Inflammatory macrophage (primary cell): Measurements from ENCODE around the gene CDK19.

Source experiments
- DNase-seq, 2 donors: peaks; one replicate each; pipeline ENCODE4 v3.0.0-alpha.2; 2020 to 2022

Gene CDK19

GRCh38 chr6:110658631-110659211 lies 156.5 kb downstream of the CDK19 start:
- DNase-seq = no peak

DNA sequence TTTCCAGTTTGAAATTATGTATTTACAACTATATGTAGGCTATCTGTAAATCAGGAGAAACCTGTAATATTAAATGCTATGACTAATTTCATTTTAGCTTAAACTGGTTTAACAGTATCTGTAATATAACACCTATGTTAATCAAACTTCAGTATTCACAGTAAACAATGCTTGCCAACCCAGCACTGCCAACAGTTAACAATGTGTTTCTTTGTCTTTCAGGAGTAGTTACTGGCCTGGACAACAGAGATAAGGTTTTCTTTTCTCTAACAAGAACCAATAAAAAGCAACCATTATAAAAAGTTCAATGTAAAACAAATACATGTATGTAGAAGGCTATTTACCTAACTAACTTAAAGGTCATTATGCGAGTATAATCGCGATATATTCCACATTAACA lies 158.8 kb downstream of the CDK19 start:
- DNase-seq = no peak

DNA sequence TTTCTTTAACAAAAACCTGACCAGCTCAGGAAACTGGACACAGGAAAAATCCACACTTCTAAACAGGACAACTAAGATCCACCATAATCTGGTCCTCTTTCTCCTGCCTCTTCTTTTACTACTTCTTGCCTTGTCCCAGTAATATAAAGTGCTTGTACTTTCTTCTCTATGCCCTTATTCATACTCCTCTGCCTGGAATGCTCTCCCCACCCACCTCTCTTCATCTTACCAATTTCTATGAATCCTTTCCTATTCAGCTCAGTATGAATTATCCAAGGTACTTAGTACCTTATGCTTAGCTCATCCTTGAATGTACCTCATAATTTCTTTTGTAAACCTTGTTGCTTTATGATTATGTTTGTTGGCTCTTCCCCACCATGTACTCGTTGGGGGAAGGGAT lies 159.4 kb downstream of the CDK19 start:
- DNase-seq = no peak

DNA sequence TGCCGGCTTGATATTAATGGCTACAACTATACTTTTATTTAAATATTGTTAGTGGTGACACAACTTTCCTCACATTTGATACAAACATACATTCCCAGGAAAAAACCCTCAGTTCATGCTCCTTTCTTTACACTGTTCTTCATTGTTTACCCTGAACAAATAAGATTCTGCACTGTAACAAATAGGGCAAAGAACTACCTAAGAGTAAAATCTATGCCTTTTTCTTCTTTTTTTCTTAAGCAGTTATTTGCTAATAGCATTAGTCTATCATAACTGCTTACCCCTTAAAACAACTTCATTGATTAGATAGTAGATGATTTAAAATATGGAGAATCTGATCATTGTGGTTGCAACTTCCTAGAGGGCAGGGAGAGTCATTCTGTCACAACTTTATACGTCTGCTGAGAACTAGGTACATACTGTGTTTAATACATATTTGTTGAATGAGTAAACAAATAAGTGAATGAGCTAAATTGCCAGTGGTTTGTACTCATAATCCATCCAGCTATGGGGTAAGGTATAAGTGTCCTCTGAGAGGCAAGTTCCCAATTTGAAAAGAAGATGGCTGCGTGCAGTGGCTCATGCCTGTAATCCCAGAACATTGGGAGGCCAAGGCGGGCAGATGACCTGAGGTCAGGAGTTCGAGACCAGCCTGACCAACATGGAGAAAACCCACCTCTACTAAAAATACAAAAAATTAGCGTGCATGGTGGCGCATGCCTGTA lies 161.0 kb downstream of the CDK19 start:
- no peak for DNase-seq

GRCh38 chr6:110653381-110653780 lies 161.9 kb downstream of the CDK19 start:
- DNase-seq = no peak

GRCh38 chr6:110652520-110652919 lies 162.7 kb downstream of the CDK19 start:
- DNase-seq = no peak

- DNase-seq = no peak
These were observed 164.5 kb downstream of the CDK19 start for GRCh38 chr6:110650755-110651154.

- no peak for DNase-seq
These were observed 165.6 kb downstream of the CDK19 start for GRCh38 chr6:110649704-110650103.

DNA sequence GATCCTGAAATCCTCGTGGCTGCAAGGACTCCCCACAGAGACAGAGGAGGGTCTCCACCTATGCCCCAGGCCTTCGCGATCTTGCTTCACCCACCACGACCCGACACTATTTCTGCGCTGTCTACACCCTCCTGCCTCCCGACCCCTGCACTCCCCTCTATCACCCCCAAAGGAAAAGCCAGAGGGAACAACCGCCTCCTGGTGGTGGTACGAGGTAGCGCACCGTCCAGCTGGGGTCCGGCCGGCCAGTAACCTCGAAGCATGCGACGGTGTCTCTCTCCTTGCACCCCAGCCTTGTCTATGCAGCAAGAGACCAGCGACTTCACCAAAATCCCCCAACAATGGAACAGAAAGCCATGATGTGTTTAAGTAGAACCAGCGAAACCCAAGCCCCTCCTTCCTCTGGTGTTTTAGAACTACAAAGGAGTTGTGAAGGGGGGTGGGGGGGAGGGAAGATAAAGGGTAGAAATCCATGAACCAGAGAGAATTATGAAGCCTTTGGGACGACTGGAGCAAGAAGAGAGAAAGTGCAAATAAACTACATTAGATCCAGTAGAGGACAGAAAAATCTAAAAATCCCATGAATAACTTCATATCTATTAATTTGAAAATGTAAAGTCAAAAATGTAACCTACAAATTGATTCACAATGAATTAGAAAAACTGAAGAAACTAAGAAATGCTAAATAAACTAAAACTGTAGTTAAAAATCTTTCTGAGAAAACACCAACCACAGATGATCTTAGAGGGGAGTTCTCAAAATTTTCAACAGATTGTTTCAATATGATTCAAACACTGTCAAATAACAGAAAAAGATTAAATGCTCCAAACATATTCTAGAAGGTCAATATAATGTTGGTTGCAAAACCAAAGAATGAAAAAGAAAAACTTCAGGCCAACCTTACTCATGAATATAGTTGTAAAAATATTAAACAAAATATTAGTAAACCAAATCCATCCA lies 168.0 kb downstream of the CDK19 start:
- DNase-seq = no peak

GRCh38 chr6:110646419-110646698 lies 168.9 kb downstream of the CDK19 start:
- DNase-seq = no peak

- no peak for DNase-seq
These were observed 169.4 kb downstream of the CDK19 start for GRCh38 chr6:110645685-110646418.

DNA sequence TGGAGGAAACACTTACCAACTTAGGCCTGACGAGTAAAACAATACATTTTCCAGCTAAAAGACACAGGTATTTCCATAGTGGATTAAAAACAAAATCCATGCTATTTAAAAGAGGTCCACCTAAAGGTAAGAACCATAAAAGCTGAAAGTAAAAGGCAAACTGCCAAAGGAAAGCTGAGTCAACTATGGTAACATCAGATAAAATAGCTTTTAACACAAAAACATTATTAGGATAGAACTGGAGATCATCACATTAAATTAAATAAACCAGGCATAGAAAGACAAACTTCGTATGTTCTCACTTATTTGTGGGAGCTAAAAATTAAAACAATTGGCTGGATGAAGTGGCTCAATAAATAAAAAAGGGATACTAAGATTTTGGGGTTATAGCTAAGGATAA lies 172.1 kb downstream of the CDK19 start:
- no peak for DNase-seq

DNA sequence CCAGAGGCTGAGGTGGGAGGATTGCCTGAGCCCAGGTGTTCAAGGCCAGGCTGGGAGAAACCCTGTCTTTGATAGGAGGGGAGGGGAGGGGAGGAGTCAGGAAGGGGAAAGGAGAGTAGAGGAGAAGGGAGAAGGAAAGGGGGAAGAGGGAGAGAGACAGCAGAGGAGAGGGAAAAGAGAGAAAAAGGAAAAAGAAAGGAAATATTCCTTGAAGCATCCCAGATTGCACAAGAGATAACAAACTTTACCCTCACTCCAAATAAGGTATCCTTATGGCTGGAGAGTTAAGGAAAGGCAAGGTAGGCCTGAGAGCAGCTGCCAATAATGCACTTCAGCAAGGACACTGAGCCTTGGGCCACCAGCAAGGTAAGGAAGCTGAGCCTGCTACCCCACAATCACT lies 172.6 kb downstream of the CDK19 start:
- DNase-seq = no peak

DNA sequence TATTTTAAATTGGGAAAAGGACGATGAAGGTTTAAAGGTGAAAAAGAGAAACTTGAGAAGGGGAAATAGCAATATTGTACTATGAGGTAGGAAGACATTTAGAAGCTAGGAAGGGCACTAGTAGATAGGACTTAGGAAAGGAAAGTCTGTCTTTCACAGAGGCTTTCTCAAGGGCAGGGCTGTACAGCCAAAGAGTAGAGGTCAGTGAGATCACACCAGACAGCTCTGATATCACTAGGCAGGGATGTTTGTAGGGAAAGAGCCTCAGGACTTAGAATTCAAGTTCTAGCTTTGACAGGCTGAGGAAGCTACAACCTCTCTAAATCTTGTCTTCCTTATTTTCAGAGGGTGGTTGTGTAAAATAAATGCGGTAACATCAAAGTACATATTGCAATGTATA lies 178.5 kb downstream of the CDK19 start:
- DNase-seq = peak in 1 of 2 donors; percentile 14

DNA sequence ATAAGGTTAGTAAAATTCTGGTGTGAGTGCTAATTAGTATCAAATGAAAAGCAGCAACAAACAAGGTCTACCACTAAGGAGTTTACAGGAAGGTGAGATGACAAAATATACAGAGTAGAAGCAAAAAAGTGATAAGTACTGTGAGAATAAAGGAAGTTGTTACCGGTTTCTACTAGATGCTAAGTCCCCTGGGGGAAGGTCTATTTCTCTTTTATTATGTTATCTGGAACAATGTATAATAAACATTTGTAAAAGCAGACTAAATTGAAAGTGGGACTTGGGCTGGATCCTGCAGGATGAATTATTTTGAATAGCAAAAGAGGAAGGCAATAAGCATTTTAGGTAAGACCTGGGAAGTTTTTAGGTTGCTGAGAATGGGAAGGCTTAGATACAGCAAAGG lies 180.2 kb downstream of the CDK19 start:
- no peak for DNase-seq

DNA sequence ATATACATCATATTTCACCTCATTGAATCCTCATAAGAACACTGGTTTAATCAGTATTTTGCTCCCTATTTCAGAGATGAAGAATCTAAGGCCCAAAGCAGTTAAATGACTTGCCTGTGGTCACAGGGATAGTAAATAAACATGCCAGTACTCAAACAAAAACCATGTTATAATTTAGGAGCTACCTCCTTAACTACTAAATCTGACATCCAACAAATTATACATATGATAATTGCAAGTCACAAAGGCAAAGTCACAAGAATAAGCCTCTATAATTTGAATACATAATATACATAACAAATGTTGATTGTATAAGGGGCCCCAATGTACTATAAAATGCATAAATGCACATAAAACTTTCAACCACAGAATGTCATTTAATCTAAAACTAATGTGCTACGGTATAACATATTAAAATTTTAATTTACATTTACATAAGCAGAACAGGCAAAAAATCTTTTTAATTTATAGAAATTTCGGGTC lies 181.5 kb downstream of the CDK19 start:
- no peak for DNase-seq

DNA sequence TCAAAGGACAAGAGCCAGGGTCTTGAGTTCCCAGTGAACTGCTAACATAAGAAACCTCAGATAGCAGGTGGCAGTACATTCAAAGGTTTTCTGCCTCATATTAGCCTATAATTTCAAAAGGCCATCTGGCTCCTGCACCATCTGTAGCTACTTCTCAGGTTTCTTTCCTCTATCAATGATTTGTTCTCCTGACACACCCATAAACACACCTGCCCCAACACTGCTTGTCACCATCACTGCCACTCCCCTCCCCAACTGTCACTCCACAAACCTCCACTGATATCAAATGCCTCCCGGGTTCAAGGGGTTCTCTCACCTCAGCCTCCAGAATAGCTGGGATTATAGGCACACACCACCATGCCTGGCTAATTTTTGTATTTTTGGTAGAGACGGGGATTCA lies 186.1 kb downstream of the CDK19 start:
- DNase-seq = no peak

GRCh38 chr6:110628330-110628729 lies 186.9 kb downstream of the CDK19 start:
- DNase-seq = no peak

- no peak for DNase-seq
These were observed 188.8 kb downstream of the CDK19 start for GRCh38 chr6:110626442-110626841.

- no peak for DNase-seq
These were observed 189.4 kb downstream of the CDK19 start for GRCh38 chr6:110625883-110626282.

DNA sequence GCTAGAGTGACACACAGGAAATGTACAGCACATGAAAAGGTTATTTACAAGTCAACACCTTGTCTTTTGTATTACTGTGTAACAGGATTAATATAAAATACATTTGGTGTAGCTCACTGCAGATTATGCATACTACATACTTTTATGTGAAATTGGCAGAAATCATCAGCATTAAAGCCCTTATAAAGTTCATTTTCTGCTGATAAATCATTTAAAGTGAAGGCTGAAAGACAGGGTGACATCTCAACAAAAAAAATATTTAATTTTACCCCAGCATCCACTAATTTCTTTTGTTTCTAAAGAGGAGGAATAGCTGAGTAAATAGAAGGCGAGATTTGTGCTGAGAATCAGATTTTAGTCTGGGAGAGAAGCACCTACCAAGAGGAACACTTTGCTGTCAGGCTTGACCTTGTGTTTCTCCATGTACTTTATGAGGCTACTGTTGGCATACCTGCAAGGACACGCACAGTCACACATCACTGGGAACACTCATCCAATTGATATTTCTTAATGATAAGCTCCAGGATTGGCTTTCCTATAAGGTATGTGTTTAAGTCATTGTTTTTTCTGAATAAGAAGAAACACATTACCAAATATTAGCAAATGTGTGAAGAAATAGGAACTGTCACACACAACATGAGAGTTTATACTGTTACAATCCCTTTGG lies 192.2 kb downstream of the CDK19 start:
- DNase-seq = no peak

DNA sequence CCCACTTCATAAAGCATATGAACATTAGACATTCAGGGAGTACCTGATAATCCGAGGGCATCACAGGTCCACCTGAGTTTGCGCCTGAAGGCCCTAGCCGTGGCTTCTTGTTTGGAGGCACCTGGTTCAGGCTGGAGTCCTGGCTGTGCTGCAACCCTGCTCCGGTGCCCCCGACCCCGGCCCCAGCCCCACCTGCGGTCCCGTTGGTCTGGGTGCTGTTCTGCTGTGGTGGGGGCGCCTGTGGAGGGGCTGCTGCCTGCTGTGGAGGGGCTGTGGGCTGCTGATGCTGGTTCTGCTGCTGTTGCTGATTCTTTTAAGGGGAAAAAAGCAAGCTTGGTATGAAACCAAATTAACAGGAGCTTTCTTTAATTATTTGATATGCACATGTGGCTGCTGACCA lies 194.2 kb downstream of the CDK19 start:
- no peak for DNase-seq
